Measurements from ENCODE around the gene DNAJB12.
A peak's percentile ranks its signal among the peaks of the same experiment; 100 is the strongest.
"Not testable (repeated sequence)": the region's sequence is repeated elsewhere in the genome, so short reads cannot be mapped to it uniquely, and the experiment has no call there.

DNAJB12 gene

DNA sequence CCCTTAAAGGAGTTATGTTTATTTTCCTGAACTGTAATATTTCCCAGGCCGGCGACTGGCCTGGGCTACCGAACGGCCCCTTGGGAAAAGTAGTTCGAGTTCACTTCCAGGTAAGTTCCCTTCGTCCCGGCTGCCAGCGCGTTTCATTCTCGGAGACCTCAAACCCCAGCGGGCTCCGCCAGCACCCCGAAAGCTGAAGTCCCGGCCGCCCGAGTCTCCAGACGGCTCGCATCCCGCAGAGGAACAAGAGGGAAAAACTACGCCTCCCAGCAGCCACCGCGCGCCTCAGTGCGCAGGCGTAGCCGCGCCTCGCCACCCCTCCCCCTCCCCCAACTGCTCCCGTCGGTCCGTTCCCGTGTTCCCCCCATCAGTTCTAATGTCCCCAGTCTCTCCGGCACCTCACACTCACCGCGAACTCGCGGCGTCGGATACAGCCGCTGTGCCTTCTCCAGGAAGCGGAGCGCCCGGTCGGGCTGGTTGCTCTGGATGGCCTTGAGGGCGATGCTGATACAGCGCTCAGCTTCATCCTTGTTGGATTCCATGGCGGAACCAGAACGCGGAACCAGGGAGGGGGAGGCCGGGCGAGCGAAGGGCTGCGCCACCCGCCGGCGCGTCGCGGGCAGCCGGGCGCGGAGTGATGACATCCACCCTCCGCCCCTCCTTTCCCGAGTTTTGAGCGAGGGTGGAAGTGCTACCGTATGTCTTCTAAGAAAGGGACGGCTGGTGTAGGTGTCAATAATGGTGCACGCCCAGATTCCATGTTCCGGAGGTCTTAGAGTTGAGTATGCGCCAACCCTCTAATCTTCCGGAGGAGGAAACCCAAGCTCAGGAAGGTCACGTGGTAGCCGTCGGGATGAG is at the start of gene DNAJB12:
Gene DNAJB12, minus strand, starts transcription at position 564 of the 858 bp plus-strand sequence. Its CDS starts 22 bp downstream, at position 542.
- DNase-seq (ENCODE audit: low read depth), result peak; percentile 79

DNA sequence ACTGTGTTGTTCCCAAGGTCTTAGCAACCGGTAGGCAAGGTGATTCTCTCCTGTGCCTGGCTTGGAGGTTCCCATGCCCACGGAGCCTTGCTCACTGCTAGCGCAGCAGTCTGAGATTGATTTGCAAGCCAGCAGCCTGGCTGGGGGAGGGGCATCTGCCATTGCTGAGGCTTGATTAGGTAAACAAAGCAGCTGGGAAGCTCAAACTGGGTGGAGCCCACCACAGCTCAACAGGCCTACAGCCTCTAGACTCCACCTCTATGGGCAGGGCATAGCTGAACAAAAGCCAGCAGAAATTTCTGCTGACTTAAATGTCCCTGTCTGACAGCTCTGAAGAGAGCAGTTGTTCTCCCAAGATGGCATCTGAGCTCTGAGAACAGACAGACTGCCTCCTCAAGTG is 40.9 kb upstream of the DNAJB12 start:
- DNase-seq (ENCODE audit: low read depth), result not testable (repeated sequence)

DNA sequence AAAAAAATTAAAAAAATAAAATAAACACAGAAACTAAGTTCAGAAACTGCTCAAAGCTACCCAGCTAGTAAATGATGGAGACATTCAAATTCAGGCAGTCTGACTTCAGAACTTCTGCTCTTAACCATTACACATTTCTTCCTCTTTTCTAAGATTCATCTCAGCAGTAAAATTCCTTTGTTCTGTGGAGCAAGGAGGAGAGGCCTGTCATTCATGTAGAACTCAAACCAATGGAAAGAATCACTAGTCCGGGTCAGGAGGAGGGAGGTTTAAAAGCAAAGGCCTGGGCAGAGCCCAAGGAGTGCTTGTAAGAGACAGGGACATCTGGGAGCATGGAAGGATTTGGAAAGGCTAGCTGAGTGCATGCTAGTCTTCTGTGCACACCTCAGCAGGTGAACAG is 37.9 kb upstream of the DNAJB12 start:
- DNase-seq (ENCODE audit: low read depth), result no peak

DNA sequence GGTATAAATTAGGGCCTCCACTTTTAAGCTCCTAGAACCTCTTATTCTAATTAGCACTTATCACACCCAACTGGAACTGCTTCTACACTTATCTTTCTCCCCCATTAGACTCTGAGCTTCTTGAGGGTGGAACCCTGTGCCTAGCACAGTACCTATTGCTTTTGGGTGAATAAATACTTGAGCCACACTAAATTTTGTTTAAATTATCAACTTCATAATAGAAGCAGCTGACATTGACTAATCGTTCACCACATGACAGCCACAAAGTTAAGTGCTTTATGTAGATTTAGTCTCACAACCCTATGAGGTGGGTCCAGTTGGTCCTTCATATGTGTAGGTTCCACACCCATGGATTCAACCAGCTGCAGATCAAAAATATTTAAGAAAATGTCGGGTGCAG is 36.0 kb upstream of the DNAJB12 start:
- no peak for DNase-seq (ENCODE audit: low read depth)

DNA sequence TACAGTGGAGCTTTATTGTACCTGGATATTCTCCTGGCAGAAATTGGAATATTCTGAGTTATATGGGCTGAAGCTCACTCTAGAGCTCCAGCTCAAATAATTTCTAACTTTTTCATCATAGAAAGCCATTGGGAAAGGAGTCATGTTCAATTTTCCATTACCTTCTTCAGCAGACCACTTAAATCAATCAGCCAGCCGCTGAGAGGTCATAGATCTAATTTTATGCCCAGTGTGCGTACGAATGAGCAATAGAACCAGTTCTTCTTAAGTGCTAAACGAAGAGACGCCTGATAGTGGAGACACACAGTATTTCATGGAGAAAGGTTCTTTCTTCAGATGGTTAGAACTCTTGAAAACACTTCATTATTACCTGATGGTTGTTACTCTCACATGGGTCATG is 35.0 kb upstream of the DNAJB12 start:
- DNase-seq (ENCODE audit: low read depth), result no peak

DNA sequence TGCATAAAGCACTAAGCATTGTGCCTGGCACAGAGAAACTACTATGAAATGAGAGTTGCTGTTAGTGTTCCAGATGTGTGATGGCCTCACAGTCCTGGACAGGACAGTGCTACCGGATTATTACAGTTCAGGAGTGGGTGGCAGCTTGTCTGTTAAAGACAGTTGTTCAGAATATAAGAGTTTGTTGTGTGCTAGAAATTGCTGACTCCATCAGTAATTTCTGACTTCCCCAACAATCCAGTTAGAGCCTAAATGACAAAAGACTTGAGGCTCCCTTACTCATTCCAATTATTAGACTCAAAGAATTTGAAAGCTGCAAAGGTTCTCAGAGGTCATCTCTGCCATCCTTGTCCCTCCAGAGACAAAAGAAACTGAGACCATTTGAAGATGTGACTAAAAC is 34.3 kb upstream of the DNAJB12 start:
- no peak for DNase-seq (ENCODE audit: low read depth)

DNA sequence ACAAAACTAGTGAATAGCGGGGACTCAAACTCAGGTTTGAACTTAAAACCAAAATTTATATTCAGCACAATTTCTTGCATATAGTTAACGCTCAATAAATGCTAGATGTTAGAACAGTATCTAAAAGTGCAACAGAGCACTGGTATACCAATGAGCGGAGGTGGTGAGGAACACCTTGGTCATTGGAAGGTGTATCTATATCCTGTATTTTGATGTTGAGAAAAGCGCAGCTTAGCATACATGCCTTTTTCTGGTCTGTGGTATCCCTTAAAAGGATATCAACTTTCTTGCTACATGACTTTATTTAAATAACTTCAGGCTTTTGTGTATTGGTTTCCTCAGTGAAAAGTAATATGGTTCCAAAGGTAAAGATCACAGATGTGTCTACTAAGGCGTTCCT is 33.3 kb upstream of the DNAJB12 start:
- no peak for DNase-seq (ENCODE audit: low read depth)

DNA sequence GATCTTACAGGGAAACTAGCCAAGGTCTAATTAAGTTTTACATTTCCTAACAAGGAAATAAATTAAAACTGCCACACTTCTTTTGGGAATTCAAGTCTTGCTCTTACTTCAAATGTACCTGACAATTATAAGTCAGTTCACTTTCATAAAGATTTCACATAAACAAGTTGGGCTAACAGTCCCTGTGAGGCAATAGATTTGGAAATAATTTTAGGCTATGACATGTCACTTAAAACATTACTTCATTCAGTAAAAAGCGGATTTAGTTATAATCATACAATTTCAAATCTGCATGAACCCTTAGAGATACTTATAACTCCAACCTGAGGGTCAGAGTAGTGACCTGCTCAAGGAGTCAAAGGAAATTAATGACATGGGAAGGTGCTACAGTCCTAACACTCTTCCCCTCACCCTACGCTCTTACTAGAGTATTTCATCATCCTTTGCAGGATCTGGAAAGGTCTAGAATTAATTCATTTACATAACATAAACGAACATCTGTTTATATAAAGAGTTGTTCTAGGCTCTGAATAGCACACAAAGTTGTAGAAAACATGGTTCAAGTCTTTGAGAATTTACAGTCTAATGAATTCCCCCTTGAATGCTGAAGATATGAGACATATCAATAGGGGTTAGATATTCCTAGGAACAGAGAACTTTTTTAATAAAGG is 32.3 kb upstream of the DNAJB12 start:
- no peak for DNase-seq (ENCODE audit: low read depth)

DNA sequence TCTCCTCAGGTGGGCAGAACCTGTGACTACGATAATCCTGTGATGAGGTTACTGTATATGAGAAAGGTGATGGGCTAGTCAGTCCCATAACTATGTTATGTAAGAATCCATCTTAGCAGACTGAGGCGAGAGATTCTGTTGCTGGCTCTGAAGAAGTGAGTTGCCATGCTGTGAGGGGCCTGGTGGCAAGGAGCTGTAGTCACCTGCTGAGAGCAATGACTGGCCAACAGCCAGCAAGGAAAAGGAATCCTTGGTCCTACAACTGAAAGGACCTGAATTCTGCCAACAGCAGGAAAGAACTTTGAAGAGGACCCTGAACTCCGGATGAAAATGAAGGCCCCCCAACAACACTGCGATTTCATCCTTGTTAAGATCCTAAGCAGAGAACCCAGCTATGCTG is 31.0 kb upstream of the DNAJB12 start:
- DNase-seq (ENCODE audit: low read depth), result no peak

DNA sequence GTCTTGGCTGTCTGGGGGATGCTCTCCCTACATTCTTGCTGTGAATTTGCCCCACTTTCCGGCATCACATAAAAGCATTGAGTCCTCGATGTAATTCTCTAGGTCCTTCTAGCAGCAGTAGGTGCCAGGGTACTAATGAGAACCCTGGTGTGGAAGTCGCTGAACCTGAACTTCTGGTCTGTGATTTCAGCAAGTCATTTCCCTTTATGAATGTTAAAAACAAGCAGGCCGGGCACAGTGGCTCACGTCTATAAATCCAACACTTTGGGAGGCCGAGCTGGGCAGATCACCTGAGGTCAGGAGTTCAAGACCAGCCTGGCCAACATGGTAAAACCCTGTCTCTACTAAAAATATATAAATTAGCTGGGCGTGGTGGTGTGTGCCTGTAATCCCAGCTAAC is 30.3 kb upstream of the DNAJB12 start:
- not testable (repeated sequence) for DNase-seq (ENCODE audit: low read depth)

DNA sequence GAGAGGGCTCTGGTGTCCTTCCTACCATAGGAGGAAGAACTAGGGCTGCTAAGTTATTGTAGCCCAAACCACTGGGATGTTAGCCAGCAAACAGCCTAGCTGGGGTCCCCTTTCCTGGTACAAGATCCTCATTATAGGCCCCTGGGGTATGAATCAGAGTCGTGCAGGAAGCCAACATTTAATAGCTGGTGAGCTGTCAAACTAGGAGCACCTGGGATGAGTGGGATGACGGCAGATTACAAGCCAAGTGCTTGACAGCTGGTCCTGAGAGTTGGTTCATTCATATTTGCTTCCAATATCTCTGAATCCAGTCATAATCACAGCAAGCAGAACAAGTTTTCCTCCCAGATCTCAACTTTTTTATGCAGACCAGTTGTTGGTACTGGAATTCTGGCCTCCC is 25.1 kb upstream of the DNAJB12 start:
- DNase-seq (ENCODE audit: low read depth), result no peak

DNA sequence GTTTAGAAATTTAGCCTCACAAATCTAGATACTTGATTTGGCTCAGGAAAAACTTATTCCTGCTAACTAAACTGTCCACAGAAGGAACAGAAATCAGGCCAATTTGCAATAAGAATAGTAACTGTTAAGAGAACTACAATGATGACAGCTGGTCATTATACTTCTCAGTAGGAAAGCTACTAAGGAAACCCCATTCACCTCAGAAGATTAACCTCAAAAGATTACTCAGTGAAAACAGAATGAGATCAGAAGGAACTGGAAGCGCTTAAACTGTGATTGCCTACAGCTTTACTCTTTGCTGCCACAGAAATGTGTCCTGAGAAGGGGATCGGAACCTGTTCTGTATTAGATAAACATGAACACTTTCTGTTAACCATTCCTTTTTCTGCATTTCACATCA is 24.3 kb upstream of the DNAJB12 start:
- DNase-seq (ENCODE audit: low read depth), result no peak

DNA sequence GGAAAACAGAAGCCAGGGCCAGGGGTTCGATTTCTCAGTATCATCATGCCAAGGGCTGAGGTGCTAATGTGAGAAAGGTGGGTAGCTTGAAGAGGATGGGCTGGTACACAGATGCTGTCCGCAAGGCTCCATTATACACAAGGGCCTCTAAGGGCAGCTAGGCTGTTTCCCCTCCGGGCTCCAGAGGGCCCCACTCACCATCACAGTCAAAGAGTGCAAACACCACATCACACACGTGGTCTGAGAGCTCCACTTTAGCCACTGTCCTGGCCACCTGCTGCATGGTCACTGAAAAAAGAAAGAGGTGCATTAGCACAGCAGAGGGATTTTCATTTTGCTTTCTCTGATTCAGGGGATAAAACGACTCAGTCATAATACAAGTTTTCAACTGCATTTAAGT is 20.9 kb upstream of the DNAJB12 start:
- DNase-seq (ENCODE audit: low read depth), result no peak

DNA sequence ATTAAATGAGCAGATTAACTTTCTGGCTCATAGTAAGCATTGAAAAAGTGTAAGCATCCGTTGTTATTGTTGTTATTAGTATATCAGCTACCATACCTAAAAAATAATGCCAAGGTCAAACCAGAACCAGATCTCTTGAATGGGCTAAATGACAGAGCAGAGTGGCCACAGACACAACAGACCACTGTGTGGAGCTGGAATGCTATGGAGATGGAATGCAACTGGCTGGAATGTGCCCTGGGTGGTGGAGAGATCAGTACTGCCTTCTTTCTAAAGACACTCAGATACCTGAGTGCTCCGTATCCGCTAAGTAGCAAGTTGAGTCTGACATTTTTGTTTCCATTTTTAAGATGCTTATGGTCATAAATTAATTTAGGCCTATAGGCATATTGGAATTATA is 20.5 kb upstream of the DNAJB12 start:
- no peak for DNase-seq (ENCODE audit: low read depth)

DNA sequence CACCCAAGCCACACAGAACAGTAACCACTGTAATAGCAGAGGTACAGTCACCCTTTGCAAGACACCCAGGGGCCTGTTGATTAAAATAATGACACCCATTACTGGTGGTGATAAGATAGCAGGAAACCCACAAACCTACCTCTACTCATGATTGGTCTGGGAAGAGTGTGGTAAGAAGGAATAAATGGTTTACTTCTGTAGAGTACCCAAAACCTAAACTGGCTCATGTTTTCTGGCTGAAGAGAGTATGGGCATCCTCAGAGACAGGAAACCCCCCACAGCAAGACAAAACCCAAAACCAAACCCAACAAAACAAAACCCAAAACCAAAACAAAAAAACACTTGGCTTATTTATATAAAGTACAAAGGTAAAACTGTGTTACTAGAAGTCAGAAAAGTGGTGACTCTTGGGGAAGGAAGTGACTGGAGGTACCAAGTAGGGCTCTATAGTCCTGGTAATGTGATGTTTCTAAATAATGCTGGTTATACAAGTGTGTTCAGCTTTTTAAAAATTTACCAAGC is 15.5 kb upstream of the DNAJB12 start:
- no peak for DNase-seq (ENCODE audit: low read depth)

DNA sequence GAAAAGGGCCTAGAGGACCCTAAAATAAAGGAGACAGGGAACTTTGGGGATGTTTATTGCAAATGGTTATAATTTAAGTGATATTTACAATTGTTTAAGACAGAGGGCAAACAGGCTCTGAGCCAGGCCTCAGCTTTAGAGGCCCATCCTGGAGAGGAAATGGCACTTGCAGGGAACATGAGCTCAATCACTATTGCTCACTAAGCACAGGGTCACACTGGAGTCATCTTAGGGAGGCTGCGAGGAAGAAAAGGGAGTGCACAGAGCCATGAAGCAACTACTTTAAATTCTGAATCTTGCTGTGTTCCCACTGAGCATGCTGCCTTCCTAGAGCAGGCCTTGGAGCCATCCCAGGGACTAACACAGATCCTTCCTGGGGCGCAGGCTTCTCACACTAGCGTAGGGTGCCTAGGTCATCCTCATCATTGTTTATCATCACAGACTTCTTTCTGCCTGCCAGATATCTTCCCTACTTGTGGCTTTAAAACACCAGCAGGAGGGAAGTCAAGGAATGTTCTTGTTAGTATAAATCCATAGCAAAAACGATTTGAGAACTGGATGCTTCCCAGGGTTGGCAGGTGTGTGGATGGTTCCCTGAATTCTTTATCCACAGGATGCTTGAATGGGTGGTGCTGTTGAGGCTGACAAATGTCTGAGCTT is 12.7 kb upstream of the DNAJB12 start:
- DNase-seq (ENCODE audit: low read depth), result no peak

DNA sequence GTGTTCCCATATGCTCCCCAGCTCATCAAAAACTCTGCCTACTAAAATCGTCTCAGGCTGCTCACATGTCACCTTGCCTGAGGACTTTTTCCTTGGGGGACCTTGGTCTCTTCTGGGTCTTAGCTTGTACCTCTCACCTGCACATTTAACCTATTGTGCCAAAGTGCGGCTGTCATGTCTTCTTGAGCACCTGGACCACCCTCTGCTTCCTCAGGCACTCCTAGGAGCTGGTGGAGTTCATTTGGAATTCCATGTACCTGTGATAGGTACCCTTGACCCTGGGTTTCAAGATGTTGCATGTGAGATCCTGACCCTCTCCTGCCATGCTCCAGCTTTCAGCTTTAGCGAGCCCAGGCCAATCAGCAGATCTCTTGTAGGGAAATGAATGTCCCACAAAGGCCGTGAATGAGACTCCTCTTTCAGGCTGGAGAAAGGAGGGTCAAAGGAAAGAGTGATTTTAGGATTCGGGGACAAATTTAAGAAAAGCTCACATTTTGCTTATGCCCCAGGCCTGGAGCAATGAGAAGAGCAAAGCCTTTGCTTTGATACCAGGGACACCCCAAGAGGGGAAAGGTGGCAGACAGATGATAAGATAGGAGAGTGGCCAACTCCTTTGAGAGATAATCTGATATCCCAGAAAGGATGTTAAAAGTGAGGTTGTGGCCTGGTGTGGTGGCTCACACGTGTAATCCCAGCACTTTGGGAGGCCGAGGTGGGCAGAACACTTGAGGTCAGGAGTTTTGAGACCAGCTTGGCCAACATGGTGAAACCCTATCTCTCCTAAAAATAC is 10.6 kb upstream of the DNAJB12 start:
- no peak for DNase-seq (ENCODE audit: low read depth)

DNA sequence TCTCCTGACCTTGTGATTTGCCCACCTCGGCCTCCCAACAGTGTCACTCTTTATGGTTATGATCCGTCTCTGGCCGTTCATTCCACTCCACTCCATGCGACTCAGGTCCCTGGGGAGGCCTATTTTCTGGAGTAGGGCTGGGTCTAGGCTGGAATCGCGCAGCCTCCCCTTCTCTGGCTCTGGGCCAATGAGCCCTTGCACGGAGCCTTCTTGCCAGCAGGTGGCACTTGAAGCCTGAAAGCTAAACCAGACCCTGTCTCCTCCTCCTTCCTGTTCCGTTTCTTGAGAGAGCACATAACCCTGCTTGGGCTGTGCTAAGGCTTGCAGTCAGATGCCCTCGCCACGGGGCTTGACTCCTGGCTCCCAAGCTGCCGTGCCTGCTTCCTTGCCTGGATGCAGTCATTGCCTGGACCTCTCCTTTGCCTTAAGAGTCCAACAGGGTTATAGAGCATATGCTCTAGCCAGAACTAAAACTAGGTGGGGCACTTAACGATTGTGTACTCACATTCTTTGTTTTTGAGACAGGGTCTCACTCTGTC is 9.6 kb upstream of the DNAJB12 start:
- DNase-seq (ENCODE audit: low read depth), result peak; percentile 66

DNA sequence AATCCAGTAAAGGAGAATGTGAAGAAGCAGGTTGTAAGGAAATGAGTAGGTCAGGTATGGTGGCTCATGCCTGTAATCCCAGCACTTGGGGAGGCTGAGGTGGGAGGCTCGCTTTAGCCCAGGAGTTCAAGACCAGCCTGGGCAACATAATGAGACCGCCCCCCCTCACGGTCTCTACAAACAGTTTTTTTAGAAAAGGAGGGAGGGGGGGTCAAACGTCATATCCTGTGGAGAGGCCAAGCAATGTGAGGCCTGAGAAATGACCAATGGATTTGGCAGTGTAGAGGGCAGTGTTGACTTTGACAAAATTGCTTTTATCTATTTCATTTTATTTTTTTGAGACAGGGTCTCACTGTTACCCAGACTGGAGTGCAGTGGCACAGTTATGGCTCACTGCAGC is 2.3 kb upstream of the DNAJB12 start:
- DNase-seq (ENCODE audit: low read depth), result no peak

DNA sequence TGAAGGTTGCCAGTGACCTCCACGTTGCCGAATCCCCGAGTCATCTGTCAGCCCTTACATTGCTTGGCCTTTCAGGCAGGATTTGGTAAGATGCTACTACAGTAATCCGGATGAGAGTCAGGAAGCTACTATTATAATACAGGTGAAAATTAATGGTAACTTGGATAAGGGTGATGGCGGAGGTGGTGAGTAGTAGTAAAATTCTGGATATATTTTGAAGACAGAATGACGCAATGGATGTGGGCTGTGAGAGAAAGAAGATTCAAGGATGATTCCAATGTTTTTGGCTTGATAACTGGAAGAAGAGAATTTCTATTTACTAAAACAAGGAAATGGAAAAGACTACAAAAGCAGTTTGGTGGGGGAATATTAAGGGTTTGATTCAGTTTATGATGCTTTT is 1.4 kb upstream of the DNAJB12 start:
- no peak for DNase-seq (ENCODE audit: low read depth)

DNA sequence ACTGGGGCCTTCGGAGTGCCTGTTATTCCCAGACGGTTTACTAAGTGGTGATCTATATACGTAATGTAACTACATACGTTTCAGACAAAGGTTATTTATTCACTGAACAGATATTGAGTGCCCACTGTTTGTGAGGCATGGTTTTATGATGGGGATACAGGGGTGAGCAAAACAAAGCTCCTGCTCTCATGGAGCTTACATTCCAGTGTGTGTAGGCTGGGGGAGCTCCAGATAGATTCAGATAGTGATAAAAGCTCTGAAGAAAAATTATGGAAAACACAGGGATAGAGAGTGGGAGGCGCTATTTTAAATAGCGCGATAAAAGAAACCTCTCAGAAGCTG is 466 bp upstream of the DNAJB12 start:
- DNase-seq (ENCODE audit: low read depth), result no peak

DNA sequence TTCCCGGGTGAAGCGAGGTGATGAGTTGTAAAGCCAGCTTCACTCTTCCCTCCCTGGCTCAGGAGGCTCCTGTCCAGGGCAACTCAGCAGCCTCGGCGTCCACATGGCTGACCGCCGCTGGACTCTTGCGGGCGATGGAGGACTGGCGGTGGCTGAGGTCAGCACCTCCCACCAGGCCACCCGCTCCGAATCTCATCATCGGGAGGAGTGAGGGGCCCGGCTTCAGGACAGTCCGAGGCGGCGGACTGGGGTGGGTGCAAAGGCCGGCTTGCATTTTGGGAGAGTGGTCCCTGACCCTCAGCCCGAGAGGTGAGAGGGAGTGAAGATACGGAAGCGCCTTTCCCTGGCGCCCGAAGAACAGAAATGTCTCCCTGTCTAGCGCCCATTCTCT is 759 bp downstream of the DNAJB12 start:
- DNase-seq (ENCODE audit: low read depth), result no peak

Measured in stimulated activated CD8-positive, alpha-beta memory T cell treated with anti-CD3 and anti-CD28 coated beads, Interleukin-12 subunit alpha, Interleukin-12 subunit beta, amount 100 ng/mL, for 1 hour (primary cell).